Thoracic aorta (tissue), 2 donors: ENCODE data around the gene KCTD17. TPM values are rescaled to one million over a fixed set of nuclear protein-coding genes. Genes with fewer than 3 reads are reported as not detected.

ENCODE experiments used
- ATAC-seq: fragments of 150-250 bp; one replicate; pipeline ENCODE4 v1.8.0; 2017; ENCODE audit warnings: low read depth; ENCODE audit not compliant: insufficient number of reproducible peaks, low FRiP score
- DNase-seq: peaks from one replicate; pipeline ENCODE4 v3.0.0-alpha.2; 2020; ENCODE audit warnings: low spot score
- H3K27ac ChIP-seq, 2 donors: fragments of 200-600 bp; sonication (generic); 1 replicate in 1 of 2; 2 replicates in 1 of 2; pipeline ENCODE4 v1.5.1; 2016; ENCODE audit warnings: mild to moderate bottlenecking in 2 of 2, moderate library complexity in 2 of 2
- H3K27me3 ChIP-seq: fragments of 200-600 bp; sonication (generic); replicated peaks from 2 replicates; pipeline ENCODE4 v1.6.0; 2016; ENCODE audit warnings: mild to moderate bottlenecking; ENCODE audit not compliant: insufficient read depth
- H3K36me3 ChIP-seq: fragments of 200-600 bp; sonication (generic); one replicate; pipeline ENCODE4 v1.5.1; 2016
- H3K4me1 ChIP-seq, 2 donors: fragments of 200-600 bp; sonication (generic); 1 replicate in 1 of 2; 2 replicates in 1 of 2; pipeline versions ENCODE4 v1.5.1 to v1.6.0; 2016; ENCODE audit warnings: low read depth in 2 of 2, mild to moderate bottlenecking in 1 of 2; ENCODE audit not compliant: control insufficient read depth in 1 of 2
- H3K4me3 ChIP-seq: fragments of 200-600 bp; sonication (generic); 2 replicates; pipeline ENCODE4 v1.5.1; 2016; ENCODE audit warnings: mild to moderate bottlenecking
- H3K9me3 ChIP-seq: fragments of 200-600 bp; sonication (generic); 2 replicates; pipeline ENCODE4 v1.5.1; 2016
- total RNA-seq, 2 donors: library from RNA; depleted of rRNA; stranded (reverse); fragments of >200 nt; gene quantifications; one replicate each; pipeline versions ENCODE4 v1.1.0 to v1.2.3, GENCODE V29; 2016
- TF ChIP-seq, protein P1 (sequence below): fragments of 200-600 bp; sonication (generic); IDR thresholded peaks from one replicate; pipeline ENCODE4 v1.5.1; 2019; ENCODE audit warnings: antibody characterized with exemption

The KCTD17 gene
- total RNA-seq, 2 donors from 2014 or later: 16.7 to 32.4 TPM

DNA sequence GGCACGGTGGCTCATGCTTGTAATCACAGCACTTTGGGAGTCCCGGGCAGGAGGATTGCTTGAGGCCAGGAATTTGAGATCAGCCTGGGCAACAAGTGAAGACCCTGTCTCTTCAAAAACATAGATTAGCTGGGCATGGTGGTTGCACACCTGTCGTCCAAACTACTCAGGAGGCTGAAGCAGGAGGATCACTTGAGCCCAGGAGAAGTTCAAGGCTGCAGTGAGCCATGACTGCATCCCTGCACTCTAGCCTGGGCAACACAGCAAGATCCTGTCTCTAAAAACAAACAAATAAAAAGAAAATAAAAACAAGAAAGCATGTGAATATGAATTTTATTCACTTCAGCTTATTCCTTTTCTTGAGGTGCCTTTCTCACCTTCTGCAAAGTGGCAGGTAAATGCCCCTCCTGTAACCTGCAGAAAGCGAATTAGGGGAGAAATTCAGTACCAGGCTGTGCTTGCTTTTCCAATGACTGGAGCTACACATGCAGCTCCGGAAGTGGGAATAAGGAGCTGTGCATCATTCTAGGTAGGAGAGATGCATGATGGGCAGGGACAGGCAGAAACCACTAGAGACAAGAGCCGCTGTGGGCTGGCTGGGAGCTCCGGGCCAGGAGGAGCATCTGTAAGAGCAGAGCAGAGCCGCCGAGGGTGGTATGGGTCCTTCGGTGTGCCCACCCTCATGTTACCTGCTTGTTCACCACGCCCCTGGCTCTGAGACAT lies 14.7 kb upstream of the KCTD17 start:
- Histone ChIP-seq H3K9me3 (no peaks in the 10 kb centered on the region), H3K27ac (no peak overlapping the region), H3K4me3 (no peak overlapping the region), H3K27me3 (no peaks in the 10 kb centered on the region), H3K4me1 (no peaks in the 10 kb centered on the region), H3K36me3 (no peaks in the 10 kb centered on the region)
- TF ChIP-seq, protein P1, sequence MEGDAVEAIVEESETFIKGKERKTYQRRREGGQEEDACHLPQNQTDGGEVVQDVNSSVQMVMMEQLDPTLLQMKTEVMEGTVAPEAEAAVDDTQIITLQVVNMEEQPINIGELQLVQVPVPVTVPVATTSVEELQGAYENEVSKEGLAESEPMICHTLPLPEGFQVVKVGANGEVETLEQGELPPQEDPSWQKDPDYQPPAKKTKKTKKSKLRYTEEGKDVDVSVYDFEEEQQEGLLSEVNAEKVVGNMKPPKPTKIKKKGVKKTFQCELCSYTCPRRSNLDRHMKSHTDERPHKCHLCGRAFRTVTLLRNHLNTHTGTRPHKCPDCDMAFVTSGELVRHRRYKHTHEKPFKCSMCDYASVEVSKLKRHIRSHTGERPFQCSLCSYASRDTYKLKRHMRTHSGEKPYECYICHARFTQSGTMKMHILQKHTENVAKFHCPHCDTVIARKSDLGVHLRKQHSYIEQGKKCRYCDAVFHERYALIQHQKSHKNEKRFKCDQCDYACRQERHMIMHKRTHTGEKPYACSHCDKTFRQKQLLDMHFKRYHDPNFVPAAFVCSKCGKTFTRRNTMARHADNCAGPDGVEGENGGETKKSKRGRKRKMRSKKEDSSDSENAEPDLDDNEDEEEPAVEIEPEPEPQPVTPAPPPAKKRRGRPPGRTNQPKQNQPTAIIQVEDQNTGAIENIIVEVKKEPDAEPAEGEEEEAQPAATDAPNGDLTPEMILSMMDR: no peak
- ATAC-seq: no peak
- no peak for DNase-seq

DNA sequence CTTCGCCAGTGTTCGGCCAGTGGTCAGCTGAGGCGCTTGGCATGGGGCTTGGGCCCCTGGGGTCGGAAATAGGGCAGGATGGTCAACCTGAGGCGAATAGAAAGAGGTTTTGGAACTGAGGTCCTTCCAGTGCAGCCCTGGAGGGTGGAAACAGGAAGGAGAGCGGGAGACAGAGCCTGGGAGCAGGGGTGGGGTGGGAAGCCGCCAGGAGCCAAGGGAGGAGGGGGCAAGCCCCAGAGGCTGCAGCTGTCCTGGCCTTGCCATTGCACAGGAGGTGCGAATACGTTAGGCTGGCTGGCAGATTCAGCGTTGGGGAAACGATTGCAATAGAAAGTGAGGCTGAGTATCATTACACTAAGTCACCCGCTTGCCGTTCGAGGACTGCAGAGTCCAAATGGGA lies 13.9 kb upstream of the KCTD17 start:
- no peak for ATAC-seq
- TF ChIP-seq, protein P1: no peak
- no peaks in the 10 kb centered on the region for H3K36me3 ChIP-seq
- no peak overlapping the region for H3K27ac ChIP-seq
- H3K27me3 ChIP-seq: no peaks in the 10 kb centered on the region
- no peak for DNase-seq
- no peaks in the 10 kb centered on the region for H3K9me3 ChIP-seq
- H3K4me3 ChIP-seq: no peak overlapping the region
- H3K4me1 ChIP-seq: no peaks in the 10 kb centered on the region

DNA sequence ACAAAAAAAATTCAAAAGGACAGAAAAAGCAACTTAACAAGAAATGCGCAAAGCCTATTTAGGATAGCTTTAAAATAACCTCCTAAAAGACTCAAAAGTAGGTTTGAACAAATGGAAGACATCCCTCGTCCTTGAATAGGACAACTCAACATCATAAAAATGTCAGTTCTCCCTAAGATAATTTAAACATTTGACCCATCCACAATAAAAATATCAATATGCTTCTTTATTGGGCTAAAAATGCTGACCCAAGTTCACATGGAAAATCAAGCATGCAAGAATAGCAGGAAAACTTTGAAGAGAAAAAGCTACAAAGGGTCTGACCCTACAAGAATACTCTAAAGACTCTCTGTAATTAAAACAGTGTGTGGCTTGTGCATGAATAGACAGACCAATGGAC lies 12.1 kb upstream of the KCTD17 start:
- DNase-seq (no peak), ATAC-seq (no peak)
- Histone ChIP-seq H3K4me3 (no peak overlapping the region), H3K27ac (no peak overlapping the region), H3K4me1 (no peaks in the 10 kb centered on the region), H3K27me3 (no peaks in the 10 kb centered on the region), H3K36me3 (no peaks in the 10 kb centered on the region), H3K9me3 (no peaks in the 10 kb centered on the region)
- TF ChIP-seq, protein P1: no peak

DNA sequence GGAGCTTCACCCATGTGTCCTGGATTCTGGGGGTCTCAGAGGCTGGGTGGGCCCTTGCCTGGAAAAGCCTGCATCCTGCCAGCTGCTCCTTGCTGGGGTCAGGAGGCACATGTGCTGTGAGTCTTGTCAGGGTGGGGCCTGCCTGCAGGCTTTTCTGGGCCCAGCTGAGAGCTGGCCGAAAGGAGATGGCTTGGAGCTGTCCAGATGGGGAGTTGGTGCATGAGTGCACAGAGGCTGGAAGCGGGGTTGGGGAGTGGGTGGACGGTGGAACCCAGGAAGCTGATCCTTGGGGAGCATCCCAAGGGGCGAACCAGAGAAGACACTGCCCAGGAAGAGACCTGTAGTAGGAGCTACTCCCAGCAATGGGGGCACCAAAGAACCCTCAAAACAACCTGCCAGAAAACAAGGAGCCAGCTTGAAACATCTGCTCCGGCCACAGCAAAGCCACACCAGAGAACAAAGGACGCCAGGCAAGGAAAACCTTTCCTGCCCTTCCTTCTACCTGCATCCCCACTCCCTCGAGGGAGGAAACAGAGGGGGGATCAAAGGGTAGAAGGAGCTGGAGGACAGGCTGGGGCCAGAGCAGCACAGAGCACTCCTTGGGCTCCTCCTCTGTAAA lies 8.2 kb upstream of the KCTD17 start:
- Histone ChIP-seq H3K27me3 (no peaks in the 10 kb centered on the region), H3K4me3 (no peak overlapping the region), H3K4me1 (no peaks in the 10 kb centered on the region), H3K36me3 (no peaks in the 10 kb centered on the region), H3K9me3 (no peaks in the 10 kb centered on the region), H3K27ac (no peak overlapping the region)
- DNase-seq (no peak), ATAC-seq (no peak)
- TF ChIP-seq, protein P1: no peak

DNA sequence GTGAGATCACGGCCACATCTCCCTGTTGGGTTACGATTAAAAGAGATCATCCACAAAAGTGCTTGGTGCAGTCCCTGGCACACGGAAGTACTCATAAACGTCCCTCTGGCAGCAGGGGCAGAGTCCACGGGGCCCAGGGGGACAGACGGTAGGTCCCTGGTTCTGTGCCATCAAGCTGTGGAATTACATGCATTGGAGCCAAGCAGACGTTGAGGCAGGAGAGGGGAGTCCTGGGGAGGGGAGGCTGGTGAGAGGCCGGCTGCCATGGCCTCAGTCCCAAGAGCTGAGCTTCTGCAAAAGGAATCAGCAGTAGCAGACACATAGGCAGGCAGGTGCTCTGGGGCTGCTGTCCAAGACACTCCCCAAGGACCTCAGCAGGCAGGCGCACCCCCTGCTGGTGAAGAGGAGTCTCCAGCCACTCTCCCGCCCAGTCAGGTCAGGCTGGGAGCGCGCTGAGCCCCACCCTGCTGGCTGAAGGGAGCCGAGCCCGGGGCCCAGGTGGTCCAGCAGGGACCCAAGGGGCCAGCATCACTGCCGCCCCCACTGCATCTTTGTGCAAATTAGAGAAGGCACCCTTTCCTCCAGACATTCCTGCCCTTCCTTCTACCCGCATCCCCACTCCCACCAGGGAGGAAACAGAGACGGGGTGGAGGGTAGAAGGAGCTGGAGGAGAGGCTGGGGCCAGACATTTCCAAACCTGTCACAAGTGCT lies 7.6 kb upstream of the KCTD17 start:
- ATAC-seq: no peak
- Histone ChIP-seq H3K4me3 (no peak overlapping the region), H3K27me3 (no peaks in the 10 kb centered on the region), H3K36me3 (no peaks in the 10 kb centered on the region), H3K9me3 (no peaks in the 10 kb centered on the region), H3K27ac (no peak overlapping the region), H3K4me1 (no peaks in the 10 kb centered on the region)
- DNase-seq: no peak
- TF ChIP-seq, protein P1: no peak
